Endothelial cell of umbilical vein (primary cell): ENCODE data around the gene LCLAT1. TPM values are rescaled to one million over a fixed set of nuclear protein-coding genes. Genes with fewer than 3 reads are reported as not detected.

Experiments
- BruUV-seq: library from RNA; stranded (reverse); fragments of 400-500 nt; replicated peaks from 2 replicates; lab custom pipeline; 2021; lab: Mats Ljungman, UMichigan
- CTCF ChIA-PET: fragments of 300-600, 350-600 bp; sonication (Branson Sonifier 250); formaldehyde crosslinking; loops from one replicate; lab custom pipeline; 2021; ENCODE audit warnings: antibody characterized with exemption, inconsistent platforms; lab: Charles Lee
- POLR2A ChIA-PET: fragments of 300-600, 350-600 bp; sonication (Branson Sonifier 250); formaldehyde crosslinking; loops from one replicate; lab custom pipeline; 2021; ENCODE audit warnings: antibody characterized with exemption, inconsistent platforms; lab: Charles Lee
- DNase-seq: peaks from one replicate; pipeline ENCODE4 v3.0.0-alpha.2; 2011; ENCODE audit warnings: low read depth, low spot score
- FAIRE-seq: peaks from 2 replicates; lab custom pipeline; 2011; peaks lifted over from hg19 to GRCh38; lab: Jason Lieb, UNC
- H2AFZ ChIP-seq: 2 replicates; pipeline ENCODE4 v1.6.0; 2012; ENCODE audit warnings: low read depth, low read length, control low read depth, inconsistent platforms
- H3K27ac ChIP-seq: 2 replicates; pipeline ENCODE4 v1.5.1; 2011; ENCODE audit warnings: low read depth, mild to moderate bottlenecking, control low read depth, low read length, moderate library complexity; ENCODE audit not compliant: insufficient read depth
- H3K27me3 ChIP-seq, 2 experiments: 2 replicates each; pipeline versions ENCODE4 v1.6.0 to v1.6.1; 2011; ENCODE audit warnings: low read length in 2 of 2, mixed read lengths in 1 of 2; ENCODE audit not compliant: control insufficient read depth in 2 of 2, insufficient read depth in 2 of 2
- H3K36me3 ChIP-seq, 2 experiments: 2 replicates in 1 of 2; 3 replicates in 1 of 2; pipeline ENCODE4 v1.5.1; 2011; ENCODE audit warnings: low read length in 2 of 2, mild to moderate bottlenecking in 1 of 2, moderate library complexity in 1 of 2; ENCODE audit not compliant: control insufficient read depth in 2 of 2, insufficient read depth in 2 of 2; ENCODE audit errors: extremely low read depth in 1 of 2
- H3K4me1 ChIP-seq: 3 replicates; pipeline ENCODE4 v1.5.1; 2011; ENCODE audit warnings: mild to moderate bottlenecking, low read length; ENCODE audit not compliant: control insufficient read depth, insufficient read depth; ENCODE audit errors: extremely low read depth
- H3K4me2 ChIP-seq: 2 replicates; pipeline ENCODE4 v1.6.1; 2011; ENCODE audit warnings: low read length, control low read depth, mixed read lengths; ENCODE audit not compliant: insufficient read depth
- H3K4me3 ChIP-seq, 3 experiments: fragments of 200-600 bp in 1 of 3; sonication (generic), shearing (Covaris generic) in 1 of 3; replicated peaks in 1 of 3; 2 replicates each; pipeline ENCODE4 v1.5.1; 2011 to 2016; ENCODE audit warnings: control low read depth in 3 of 3, low read length in 3 of 3, mild to moderate bottlenecking in 2 of 3, inconsistent platforms in 1 of 3, low read depth in 1 of 3, moderate library complexity in 1 of 3; ENCODE audit not compliant: insufficient read depth in 1 of 3
- H3K79me2 ChIP-seq: 2 replicates; pipeline ENCODE4 v1.6.0; 2012; ENCODE audit warnings: low read length, inconsistent platforms; ENCODE audit not compliant: control insufficient read depth, insufficient read depth
- H3K9ac ChIP-seq: replicated peaks from 2 replicates; pipeline ENCODE3; 2011; ENCODE audit warnings: low read length, control low read depth; ENCODE audit not compliant: insufficient read depth; ENCODE audit errors: extremely low read depth
- H3K9me1 ChIP-seq: replicated peaks from 3 replicates; pipeline ENCODE4 v1.6.0; 2011; ENCODE audit warnings: mild to moderate bottlenecking, low read length; ENCODE audit not compliant: control insufficient read depth, insufficient read depth; ENCODE audit errors: extremely low read depth
- H3K9me3 ChIP-seq: replicated peaks from 2 replicates; pipeline ENCODE4 v1.5.1; 2012; ENCODE audit warnings: low read length, inconsistent platforms; ENCODE audit not compliant: control insufficient read depth, insufficient read depth
- H4K20me1 ChIP-seq: replicated peaks from 2 replicates; pipeline ENCODE3; 2011; ENCODE audit warnings: mild to moderate bottlenecking, low read length; ENCODE audit not compliant: control insufficient read depth, insufficient read depth; ENCODE audit errors: extremely low read depth
- CTCF ChIP-seq, 2 donors: IDR thresholded peaks; 1 replicate in 1 of 2; 2 replicates in 1 of 2; pipeline ENCODE4 v1.5.1; 2011; ENCODE audit warnings: low read length in 2 of 2, mild to moderate bottlenecking in 2 of 2, moderate library complexity in 2 of 2, control low read depth in 1 of 2, inconsistent platforms in 1 of 2, low read depth in 1 of 2; ENCODE audit not compliant: insufficient read depth in 1 of 2; ENCODE audit errors: extremely low read depth in 1 of 2
- EZH2 ChIP-seq: IDR thresholded peaks from 2 replicates; pipeline ENCODE4 v1.6.1; 2012; ENCODE audit warnings: borderline replicate concordance, low read depth, mild to moderate bottlenecking, moderate library complexity, low read length, inconsistent platforms; ENCODE audit not compliant: severe bottlenecking
- FOS ChIP-seq: IDR thresholded peaks from 2 replicates; pipeline ENCODE4 v1.6.1; 2011; ENCODE audit warnings: mild to moderate bottlenecking, low read length, moderate library complexity, borderline replicate concordance; ENCODE audit not compliant: insufficient read depth
- GATA2 ChIP-seq: IDR thresholded peaks from 2 replicates; pipeline ENCODE4 v1.7.0; 2011; ENCODE audit warnings: low read depth, mild to moderate bottlenecking, moderate library complexity, mixed read lengths, low read length; ENCODE audit not compliant: insufficient read length, insufficient read depth
- JUN ChIP-seq: IDR thresholded peaks from 2 replicates; pipeline ENCODE4 v1.6.1; 2011; ENCODE audit warnings: borderline replicate concordance, low read depth; ENCODE audit not compliant: insufficient read length, insufficient read depth
- MAX ChIP-seq: IDR thresholded peaks from 2 replicates; pipeline ENCODE4 v1.6.1; 2011; ENCODE audit not compliant: insufficient read depth, insufficient read length
- MYC ChIP-seq: IDR thresholded peaks from one replicate; pipeline ENCODE4 v1.6.1; 2011; ENCODE audit warnings: mild to moderate bottlenecking, low read depth, low read length
- POLR2A ChIP-seq: IDR thresholded peaks from 2 replicates; pipeline ENCODE4 v1.6.1; 2012; ENCODE audit warnings: low read depth, mild to moderate bottlenecking, control low read depth, low read length
- POLR2AphosphoS5 ChIP-seq: IDR thresholded peaks from 2 replicates; pipeline ENCODE4 v1.6.1; 2012; ENCODE audit warnings: low read depth, mild to moderate bottlenecking, control low read depth, low read length, moderate library complexity; ENCODE audit not compliant: insufficient read depth
- dilution Hi-C: fragments of 300-500 bp; cut with MboI; formaldehyde crosslinking; loops from one replicate; pipeline ENCODE4 v1.15.0; 2019; ENCODE audit warnings: low sequenced_read_pairs; ENCODE audit not compliant: extremely low pct_ligation_motif_present
- intact Hi-C: fragments of 100-400 bp; cut with micrococcal nuclease; formaldehyde crosslinking; loops from one replicate; pipeline ENCODE4 v1.10.0; 2022
- polyA plus RNA-seq, 4 experiments: library from polyadenylated mRNA; depleted of rRNA in 3 of 4; stranded (reverse) in 3 of 4; unstranded in 1 of 4; fragments of >200 nt; gene quantifications; 2 replicates each; pipeline versions ENCODE4 v1.2.1 to v1.2.3, GENCODE V29; 2011 to 2012; ENCODE audit warnings: missing spikeins in 1 of 4
- total RNA-seq: library from RNA; stranded (reverse); gene quantifications from 2 replicates; pipeline ENCODE4 v1.2.3, GENCODE V29; 2021

Gene LCLAT1
- total and polyA plus RNA-seq, 2 donors (not counting 3 experiments of a cell fraction or from before 2014, with no cell fraction given): 6.1 to 20.8 TPM

- Histone ChIP-seq H3K36me3 (no peaks in the 10 kb centered on the region), H3K4me1 (no peaks in the 10 kb centered on the region), H4K20me1 (no peaks in the 10 kb centered on the region), H3K4me2 (no peak overlapping the region), H3K27ac (no peak overlapping the region), H3K9ac (no peak overlapping the region), H3K9me3 (no peaks in the 10 kb centered on the region), H2AFZ (no peak overlapping the region), H3K27me3 (no peaks in the 10 kb centered on the region), H3K4me3 (no peak overlapping the region), H3K79me2 (no peaks in the 10 kb centered on the region), H3K9me1 (no peaks in the 10 kb centered on the region)
- no TSS peak for BruUV-seq
- FAIRE-seq (no peak), DNase-seq (no peak)
- ChIA-PET POLR2A (no interaction called here), CTCF (interaction anchor here (1.0 to 1.8 kb wide), 5 partner anchors 14 to 363 kb away, joined by 3 to 4 read pairs (median 3); no protein-coding TSS in a partner anchor)
- intact Hi-C loops (no loop called here), dilution Hi-C loops (no loop called here)
- TF ChIP-seq MAX (no peak), POLR2A (no peak), GATA2 (no peak), CTCF (IDR thresholded peaks at IDR 0.05; ENCODE audit: extremely low read depth in 1 of 2, insufficient read depth in 1 of 2, low read depth in 1 of 2, low read length in 2 of 2) (no peak)
These were observed 80.8 kb downstream of the LCLAT1 start for GRCh38 chr2:30527859-30528258.

GRCh38 chr2:30530346-30530745 lies 83.3 kb downstream of the LCLAT1 start:
- Histone ChIP-seq H2AFZ (no peak overlapping the region), H3K36me3 (no peaks in the 10 kb centered on the region), H3K9me3 (no peaks in the 10 kb centered on the region), H4K20me1 (no peaks in the 10 kb centered on the region), H3K4me1 (no peaks in the 10 kb centered on the region), H3K9me1 (no peaks in the 10 kb centered on the region), H3K27me3 (no peaks in the 10 kb centered on the region), H3K4me2 (no peak overlapping the region), H3K79me2 (no peaks in the 10 kb centered on the region), H3K9ac (no peak overlapping the region), H3K4me3 (no peak overlapping the region), H3K27ac (no peak overlapping the region)
- BruUV-seq: no TSS peak
- CTCF ChIA-PET: no interaction called here
- no peak for DNase-seq
- dilution Hi-C loops: no loop called here
- no peak for TF ChIP-seq FOS
- no peak for TF ChIP-seq JUN
- no peak for TF ChIP-seq MYC
- no peak for TF ChIP-seq CTCF (IDR thresholded peaks at IDR 0.05; ENCODE audit: extremely low read depth in 1 of 2, insufficient read depth in 1 of 2, low read depth in 1 of 2, low read length in 2 of 2)
- TF ChIP-seq MAX: no peak
- TF ChIP-seq POLR2A: no peak
- no peak for TF ChIP-seq GATA2
- TF ChIP-seq EZH2: no peak
- no peak for TF ChIP-seq POLR2AphosphoS5
- intact Hi-C loops: no loop called here
- POLR2A ChIA-PET: no interaction called here
- no peak for FAIRE-seq
